C4-2B (cell line): Measurements from ENCODE around the gene GATA5.
A peak's percentile ranks its signal among the peaks of the same experiment; 100 is the strongest.
"Not testable (repeated sequence)": the region's sequence is repeated elsewhere in the genome, so short reads cannot be mapped to it uniquely, and the experiment has no call there.

Experiments used
- H3K27ac ChIP-seq: fragments of 450-650 bp; 2 replicates; pipeline ENCODE4 v1.5.1; 2017
- CTCF ChIP-seq: fragments of 450-650 bp; conservative IDR thresholded peaks from 2 replicates; pipeline ENCODE4 v1.5.1; 2017; ENCODE audit warnings: mild to moderate bottlenecking
- ZFX ChIP-seq: fragments of 450-650 bp; IDR thresholded peaks from 2 replicates; pipeline ENCODE4 v1.6.1; 2017

The GATA5 gene

GRCh38 chr20:62492711-62493110, 16.9 kb upstream of the GATA5 start:
- peak overlapping the region; percentile 90 for H3K27ac ChIP-seq
- TF ChIP-seq ZFX (no peak), CTCF (no peak)

GRCh38 chr20:62490783-62491182, 15.0 kb upstream of the GATA5 start:
- H3K27ac ChIP-seq: not testable (repeated sequence)

- TF ChIP-seq CTCF (no peak), ZFX (no peak)
- H3K27ac ChIP-seq: no peak overlapping the region
Observed at GRCh38 chr20:62489932-62490263, 14.1 kb upstream of the GATA5 start.

- no peak overlapping the region for H3K27ac ChIP-seq
- TF ChIP-seq CTCF (no peak), ZFX (no peak)
Observed at GRCh38 chr20:62489186-62489931, 13.6 kb upstream of the GATA5 start.

GRCh38 chr20:62488470-62488869, 12.7 kb upstream of the GATA5 start:
- no peak overlapping the region for H3K27ac ChIP-seq
- no peak for TF ChIP-seq CTCF
- no peak for TF ChIP-seq ZFX

GRCh38 chr20:62487561-62488354, 12.0 kb upstream of the GATA5 start:
- TF ChIP-seq ZFX (no peak), CTCF (no peak)
- no peak overlapping the region for H3K27ac ChIP-seq

GRCh38 chr20:62487118-62487517, 11.3 kb upstream of the GATA5 start:
- no peak overlapping the region for H3K27ac ChIP-seq
- no peak for TF ChIP-seq CTCF
- TF ChIP-seq ZFX: no peak

- TF ChIP-seq CTCF (no peak), ZFX (no peak)
- no peak overlapping the region for H3K27ac ChIP-seq
Observed at GRCh38 chr20:62486484-62486883, 10.7 kb upstream of the GATA5 start.
